Measurements from ENCODE around the gene PPARA. TPM values are rescaled to one million over a fixed set of nuclear protein-coding genes. Genes with fewer than 3 reads are reported as not detected.

Gene PPARA
- total RNA-seq, 1 donor from 2014 or later = 9.3 TPM

- TF ChIP-seq CTCF (IDR thresholded peaks at IDR 0.05; ENCODE audit: insufficient read depth, low read length, poor library complexity, severe bottlenecking) = no peak
- Histone ChIP-seq H3K27me3 (ENCODE audit: control insufficient read depth, insufficient read depth, low read length) (no peaks in the 10 kb centered on the region), H3K4me3 (ENCODE audit: low read depth, low read length) (no peak overlapping the region), H3K36me3 (ENCODE audit: control insufficient read depth, insufficient read depth, low read length) (peaks cover 5% of the 10 kb centered on the region)
- DNase-seq (ENCODE audit: low read depth) = no peak
Observed at GRCh38 chr22:46112405-46112804, 37.9 kb upstream of the PPARA start.

- H3K4me3 ChIP-seq (ENCODE audit: low read depth, low read length) = no peak overlapping the region
- H3K27me3 ChIP-seq (ENCODE audit: control insufficient read depth, insufficient read depth, low read length) = no peaks in the 10 kb centered on the region
- no peak for DNase-seq (ENCODE audit: low read depth)
- TF ChIP-seq CTCF (IDR thresholded peaks at IDR 0.05; ENCODE audit: insufficient read depth, low read length, poor library complexity, severe bottlenecking) = no peak
- H3K36me3 ChIP-seq (ENCODE audit: control insufficient read depth, insufficient read depth, low read length) = peaks cover 5% of the 10 kb centered on the region
Observed at GRCh38 chr22:46113110-46113909, 37.0 kb upstream of the PPARA start.

GRCh38 chr22:46113910-46114517 is 36.3 kb upstream of the PPARA start:
- TF ChIP-seq CTCF (IDR thresholded peaks at IDR 0.05; ENCODE audit: insufficient read depth, low read length, poor library complexity, severe bottlenecking) = no peak
- Histone ChIP-seq H3K27me3 (ENCODE audit: control insufficient read depth, insufficient read depth, low read length) (no peaks in the 10 kb centered on the region), H3K4me3 (ENCODE audit: low read depth, low read length) (no peak overlapping the region), H3K36me3 (ENCODE audit: control insufficient read depth, insufficient read depth, low read length) (peaks cover 3% of the 10 kb centered on the region)
- no peak for DNase-seq (ENCODE audit: low read depth)

- Histone ChIP-seq H3K36me3 (ENCODE audit: control insufficient read depth, insufficient read depth, low read length) (peaks cover 3% of the 10 kb centered on the region), H3K4me3 (ENCODE audit: low read depth, low read length) (no peak overlapping the region), H3K27me3 (ENCODE audit: control insufficient read depth, insufficient read depth, low read length) (no peaks in the 10 kb centered on the region)
- DNase-seq (ENCODE audit: low read depth) = no peak
- TF ChIP-seq CTCF (IDR thresholded peaks at IDR 0.05; ENCODE audit: insufficient read depth, low read length, poor library complexity, severe bottlenecking) = no peak
Observed at GRCh38 chr22:46114518-46115387, 35.6 kb upstream of the PPARA start.

- peaks cover 3% of the 10 kb centered on the region for H3K36me3 ChIP-seq (ENCODE audit: control insufficient read depth, insufficient read depth, low read length)
- H3K27me3 ChIP-seq (ENCODE audit: control insufficient read depth, insufficient read depth, low read length) = no peaks in the 10 kb centered on the region
- no peak for TF ChIP-seq CTCF (IDR thresholded peaks at IDR 0.05; ENCODE audit: insufficient read depth, low read length, poor library complexity, severe bottlenecking)
- H3K4me3 ChIP-seq (ENCODE audit: low read depth, low read length) = no peak overlapping the region
- no peak for DNase-seq (ENCODE audit: low read depth)
Observed at GRCh38 chr22:46115388-46115678, 35.0 kb upstream of the PPARA start.

Measured in kidney epithelial cell (primary cell).